NCI-H146 treated with DMSO at 0.1 percent for 48 hours (cell line): ENCODE measurements around the gene POC5.
"Not testable (repeated sequence)": the region's sequence is repeated elsewhere in the genome, so short reads cannot be mapped to it uniquely, and the experiment has no call there.

ENCODE experiments used
- DNase-seq: peaks from one replicate; lab custom pipeline; 2025; ENCODE audit not compliant: unreplicated experiment; lab: John Stamatoyannopoulos, UW

Gene POC5

DNA sequence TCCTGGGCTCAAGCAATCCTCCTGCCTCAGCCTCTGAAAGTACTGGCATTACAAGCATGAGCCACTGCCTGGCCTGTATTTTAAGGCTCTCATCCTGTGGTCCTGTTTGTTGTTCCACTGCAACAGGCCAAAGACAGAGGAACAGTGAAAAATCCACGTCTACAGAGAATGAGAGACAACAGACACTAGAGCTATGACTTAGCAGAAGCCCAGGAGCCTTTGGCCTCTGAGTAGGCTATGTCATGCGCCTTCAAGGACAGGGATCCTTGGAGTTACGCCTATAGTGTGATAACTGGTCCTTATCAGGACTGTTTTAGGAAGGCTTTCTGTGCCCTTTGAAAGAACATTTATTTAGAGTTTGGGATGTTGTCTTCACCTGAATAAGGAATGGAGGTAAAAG, 10.5 kb downstream of the POC5 start:
- no peak for DNase-seq

DNA sequence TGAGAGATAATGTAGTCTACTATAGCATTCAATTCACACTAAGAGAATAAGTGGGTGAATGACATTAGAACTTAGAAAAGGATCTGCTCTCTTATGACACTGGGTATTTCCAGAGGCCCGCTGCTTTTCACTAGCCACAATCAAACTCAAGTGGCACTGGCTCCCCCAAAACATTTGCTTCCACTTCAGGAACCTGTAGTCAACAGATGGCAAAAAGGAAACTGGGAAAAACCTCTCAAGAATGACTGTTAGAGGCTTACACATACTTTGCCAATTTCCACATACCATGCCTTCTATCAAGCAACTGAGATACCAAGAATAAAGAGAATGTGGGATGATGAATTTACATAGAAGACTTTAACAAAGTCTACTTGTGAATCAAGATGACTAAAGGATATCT, 11.2 kb downstream of the POC5 start:
- no peak for DNase-seq

DNA sequence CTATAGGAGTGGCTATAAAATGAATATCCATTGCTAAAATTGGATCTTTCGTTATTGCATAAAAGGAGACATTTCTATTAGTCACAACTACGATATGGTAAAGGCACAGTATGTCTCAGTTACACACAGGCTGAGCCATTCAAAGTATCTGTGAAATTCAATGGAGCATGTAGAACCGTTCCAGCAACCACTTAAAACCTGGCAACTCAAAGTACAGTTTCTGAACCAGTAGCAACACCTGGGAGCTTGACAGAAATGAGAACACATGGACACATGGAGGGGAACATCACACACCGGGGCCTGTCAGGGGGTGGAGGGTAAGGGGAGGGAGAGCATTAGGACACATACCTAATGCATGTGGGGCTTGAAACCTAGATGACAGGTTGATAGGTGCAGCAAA, 15.4 kb downstream of the POC5 start:
- no peak for DNase-seq

GRCh38 chr5:75695472-75696351, 21.5 kb downstream of the POC5 start:
- not testable (repeated sequence) for DNase-seq

GRCh38 chr5:75694781-75695180, 22.5 kb downstream of the POC5 start:
- DNase-seq: no peak

GRCh38 chr5:75690669-75691068, 26.6 kb downstream of the POC5 start:
- DNase-seq: no peak

DNA sequence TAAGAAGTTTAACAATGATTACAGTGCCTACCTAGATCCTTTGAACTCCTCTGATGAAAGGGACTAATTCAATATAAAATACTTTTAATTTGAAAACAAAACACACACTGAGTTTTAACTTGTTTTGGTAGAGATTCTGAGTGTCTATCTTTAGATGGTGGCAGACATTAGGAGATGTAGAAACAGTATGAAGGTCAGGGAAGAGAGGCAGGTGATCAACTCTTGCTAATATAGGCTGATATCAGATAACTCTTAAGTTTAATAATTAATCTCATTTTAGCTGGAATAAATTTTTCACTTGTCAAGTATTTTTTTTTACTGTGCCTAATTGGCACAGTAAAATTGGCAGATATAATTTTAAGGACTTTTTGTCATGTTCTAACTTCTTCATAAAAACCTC, 30.8 kb downstream of the POC5 start:
- DNase-seq: no peak

GRCh38 chr5:75685141-75685540, 32.1 kb downstream of the POC5 start:
- DNase-seq: no peak

- DNase-seq: peak; percentile 36
Measured at GRCh38 chr5:75681125-75681830, 36.0 kb downstream of the POC5 start.

DNA sequence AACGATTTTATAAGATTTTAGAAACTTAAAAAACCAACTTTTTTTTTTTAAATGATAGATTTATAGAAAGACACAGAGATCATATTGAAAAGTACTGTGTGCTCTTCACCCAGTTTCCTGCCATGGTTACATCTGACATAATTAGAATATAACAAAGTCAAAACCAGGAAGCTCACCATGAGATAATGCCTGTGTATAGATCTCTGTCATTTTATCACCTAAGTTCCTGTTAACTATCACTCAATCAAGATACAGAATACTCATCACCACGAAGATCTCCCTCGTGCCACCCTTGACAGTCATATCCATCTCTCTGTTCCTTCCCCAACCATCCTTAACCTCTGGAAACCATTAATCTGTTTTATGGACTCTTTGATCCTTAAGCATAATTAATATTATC, 39.1 kb downstream of the POC5 start:
- no peak for DNase-seq

GRCh38 chr5:75677607-75678006, 39.6 kb downstream of the POC5 start:
- DNase-seq: no peak

GRCh38 chr5:75675783-75676182, 41.5 kb downstream of the POC5 start:
- DNase-seq: no peak

DNA sequence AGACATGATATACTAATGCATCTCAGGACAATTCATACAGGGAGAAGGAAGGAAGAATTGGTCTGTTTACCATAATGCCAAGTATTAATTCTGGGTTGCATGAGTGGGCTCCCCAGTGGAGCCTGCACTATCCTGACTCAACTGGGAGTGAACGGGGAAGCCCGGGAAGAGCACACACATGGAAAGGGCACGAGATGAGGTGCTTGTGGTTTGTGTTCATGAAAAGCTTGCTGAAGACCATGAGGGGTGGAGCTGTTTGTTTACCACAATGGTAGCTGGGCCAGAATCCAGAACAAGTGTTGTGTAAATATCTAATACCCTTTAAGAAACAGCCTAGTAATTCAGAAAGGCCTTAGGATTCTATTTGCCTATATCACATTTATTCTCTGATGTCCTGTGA, 44.6 kb downstream of the POC5 start:
- no peak for DNase-seq

DNA sequence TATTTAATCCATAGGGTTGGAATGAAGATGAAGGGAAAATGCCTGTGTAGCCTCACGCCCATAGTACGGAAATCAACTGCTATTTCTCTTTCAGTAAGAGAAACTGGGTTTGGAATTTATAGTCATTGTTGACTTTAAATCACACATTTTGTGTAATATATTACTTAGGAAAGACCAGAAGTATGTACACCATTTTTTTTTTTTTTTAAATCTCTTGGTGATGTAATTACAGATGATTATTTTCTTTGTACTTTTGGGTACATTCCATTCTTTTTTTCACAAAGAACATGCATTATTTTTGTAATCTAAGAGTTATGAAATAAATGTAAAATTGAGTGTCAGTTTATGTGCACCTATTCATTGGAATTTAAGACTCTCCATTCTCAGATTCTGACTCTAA, 45.7 kb downstream of the POC5 start:
- no peak for DNase-seq

- no peak for DNase-seq
Measured at GRCh38 chr5:75670577-75670976, 46.7 kb downstream of the POC5 start.

- DNase-seq: peak; percentile 48
Measured at GRCh38 chr5:75668977-75669689, 48.1 kb downstream of the POC5 start.

DNA sequence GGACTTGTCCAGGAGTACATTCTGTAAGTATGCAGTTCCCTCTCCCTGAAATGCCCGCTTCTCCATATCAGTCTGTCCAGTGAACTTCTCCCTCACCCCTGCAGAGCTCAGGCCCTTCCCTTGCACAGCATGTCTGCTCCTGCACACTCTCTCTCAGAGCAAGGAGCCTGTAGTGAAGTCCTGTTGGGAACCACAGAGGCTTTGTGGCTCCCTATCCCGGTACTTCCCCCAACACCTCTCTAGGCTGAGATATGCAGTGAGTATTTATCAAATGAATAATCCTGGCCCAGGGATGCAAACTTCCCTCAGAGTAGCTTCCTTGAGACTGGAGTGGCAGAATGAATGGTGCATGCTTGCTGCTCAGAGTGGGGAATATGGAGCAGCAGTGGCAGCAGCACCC, 48.8 kb downstream of the POC5 start:
- DNase-seq: no peak

GRCh38 chr5:75667586-75667985, 49.7 kb downstream of the POC5 start:
- DNase-seq: no peak

DNA sequence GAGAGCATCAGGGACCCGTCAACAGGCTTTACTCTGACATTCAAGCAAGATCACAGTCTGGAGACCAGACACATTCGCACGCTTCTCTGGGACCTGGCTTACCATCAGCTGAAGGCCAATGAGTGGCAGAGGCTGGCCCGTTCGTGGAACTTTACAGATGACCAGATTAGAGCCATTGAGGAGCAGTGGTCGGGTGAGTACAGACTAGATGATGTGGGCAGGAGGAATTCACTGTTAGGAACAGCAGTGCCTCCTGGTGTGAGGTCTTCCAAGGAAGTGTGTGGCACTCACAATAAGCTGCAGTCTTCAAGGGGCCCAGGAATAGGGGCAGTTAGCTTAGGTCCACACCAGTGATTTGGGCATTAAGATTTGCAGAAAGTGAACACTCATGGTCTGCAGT, 50.4 kb downstream of the POC5 start:
- no peak for DNase-seq

DNA sequence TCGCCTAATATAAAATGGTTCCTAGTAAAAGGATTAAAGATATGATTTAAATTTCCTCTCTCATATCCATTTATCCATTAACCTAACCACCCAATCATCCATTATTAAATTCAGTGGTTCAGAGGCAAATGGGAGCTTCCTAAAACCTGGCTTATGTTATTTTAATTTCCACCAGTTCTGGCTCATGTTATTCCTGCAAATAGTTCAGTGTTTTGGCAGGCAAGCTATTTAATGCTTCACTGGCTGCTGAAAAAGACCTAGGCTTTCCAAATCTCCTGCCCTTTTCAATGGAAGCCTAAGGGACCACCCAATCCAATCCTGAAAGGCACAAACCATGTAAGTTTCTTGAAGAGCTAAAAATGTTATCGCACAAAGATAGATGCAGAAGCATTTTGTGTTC, 52.3 kb downstream of the POC5 start:
- DNase-seq: no peak

GRCh38 chr5:75663579-75664284, 53.5 kb downstream of the POC5 start:
- DNase-seq: no peak
